Activated CD4-positive, alpha-beta T cell treated with anti-CD3 and anti-CD28 coated beads, Interleukin-2, amount 50 U/mL, for 48 hours (primary cell): Measurements from ENCODE around the gene CCNJL.

ENCODE experiments used
- DNase-seq, 2 experiments: peaks; one replicate each; pipeline ENCODE4 v3.0.0-alpha.2; 2020

CCNJL gene

DNA sequence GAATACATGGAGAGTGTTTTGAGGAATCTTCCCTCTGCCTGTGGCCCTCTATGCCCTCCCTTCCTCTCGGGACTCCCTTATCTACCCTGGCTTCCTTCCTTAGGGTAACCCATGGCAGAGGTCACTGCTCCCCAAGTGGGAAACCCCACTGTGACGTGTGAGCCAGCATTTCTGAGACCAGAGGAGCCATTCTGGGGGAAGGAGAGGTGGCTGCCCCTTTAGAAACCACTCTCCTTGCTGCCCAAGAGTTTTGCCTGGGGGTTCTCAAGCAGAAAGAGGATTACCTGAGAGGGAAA is 23.1 kb downstream of the CCNJL start:
- DNase-seq, result no peak

DNA sequence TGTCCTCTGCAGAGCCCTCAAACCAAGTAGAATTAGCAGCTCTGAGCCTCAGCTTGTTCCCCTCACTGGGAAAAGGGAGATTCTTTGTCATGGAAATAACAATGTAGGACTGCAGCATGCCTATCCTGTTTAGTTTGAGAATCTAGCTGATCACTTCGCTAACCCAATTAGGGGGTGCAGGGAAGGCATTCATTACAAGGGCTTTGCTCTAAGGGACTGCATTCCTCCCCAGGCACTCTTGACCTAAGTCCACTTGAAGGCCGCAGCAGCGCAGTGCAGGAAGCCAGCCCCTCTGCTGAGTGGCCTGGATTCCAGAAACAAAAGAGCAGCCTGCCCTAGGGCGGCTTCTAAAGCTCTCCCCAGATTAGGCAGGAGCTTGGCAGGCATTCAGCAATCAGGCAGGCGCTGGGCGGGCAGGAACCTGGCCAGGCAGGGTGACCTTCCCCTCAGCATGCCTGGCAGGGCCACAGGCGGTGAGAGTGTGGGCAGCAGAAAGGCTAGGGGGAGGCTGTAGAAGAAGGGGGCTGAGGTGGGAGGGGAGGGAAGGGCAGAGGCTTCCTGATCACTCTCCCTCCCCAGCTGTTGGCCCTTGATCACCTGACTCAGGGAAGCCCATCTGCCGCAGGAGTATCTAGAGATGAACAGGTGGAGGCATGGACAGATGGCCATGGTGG is 24.8 kb downstream of the CCNJL start:
- no peak for DNase-seq

DNA sequence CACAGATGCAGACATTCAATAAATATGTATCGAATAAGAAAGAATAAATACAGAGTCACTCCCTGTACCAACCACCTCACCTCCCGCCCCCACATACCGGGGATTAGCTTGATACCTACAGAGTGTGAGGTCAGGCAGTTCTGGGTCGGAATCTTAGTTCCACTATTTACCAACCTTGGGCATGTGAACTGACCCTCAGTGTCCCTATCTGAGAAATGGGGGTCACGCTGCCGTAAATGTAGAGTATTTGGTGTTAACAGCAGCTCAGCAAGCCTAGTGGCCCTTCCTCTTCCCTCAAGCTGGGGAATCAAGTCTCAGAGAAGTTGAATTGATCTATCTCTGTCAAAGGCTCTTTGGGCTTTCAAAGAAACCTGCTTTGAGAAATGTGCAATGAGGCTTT is 25.4 kb downstream of the CCNJL start:
- no peak for DNase-seq

DNA sequence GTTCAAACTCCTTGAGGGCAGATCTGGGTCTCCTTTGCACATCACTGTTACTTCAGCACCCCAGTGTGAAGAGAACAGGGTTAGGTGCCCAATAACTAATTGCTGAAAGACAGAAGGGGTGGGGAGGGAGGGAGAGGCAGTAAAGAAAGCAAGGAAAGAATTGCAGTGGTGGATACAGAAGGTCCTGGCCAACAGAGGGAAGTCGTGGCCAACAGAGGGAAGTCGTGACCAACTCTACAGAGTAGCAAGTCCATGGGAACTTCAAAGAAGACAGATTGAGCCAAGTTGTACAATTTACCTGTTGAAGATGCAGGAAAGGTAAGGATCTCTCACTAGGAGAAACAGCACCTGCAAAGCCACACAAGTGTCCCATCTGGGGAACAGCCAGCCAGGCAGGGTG is 27.0 kb downstream of the CCNJL start:
- DNase-seq, result no peak

DNA sequence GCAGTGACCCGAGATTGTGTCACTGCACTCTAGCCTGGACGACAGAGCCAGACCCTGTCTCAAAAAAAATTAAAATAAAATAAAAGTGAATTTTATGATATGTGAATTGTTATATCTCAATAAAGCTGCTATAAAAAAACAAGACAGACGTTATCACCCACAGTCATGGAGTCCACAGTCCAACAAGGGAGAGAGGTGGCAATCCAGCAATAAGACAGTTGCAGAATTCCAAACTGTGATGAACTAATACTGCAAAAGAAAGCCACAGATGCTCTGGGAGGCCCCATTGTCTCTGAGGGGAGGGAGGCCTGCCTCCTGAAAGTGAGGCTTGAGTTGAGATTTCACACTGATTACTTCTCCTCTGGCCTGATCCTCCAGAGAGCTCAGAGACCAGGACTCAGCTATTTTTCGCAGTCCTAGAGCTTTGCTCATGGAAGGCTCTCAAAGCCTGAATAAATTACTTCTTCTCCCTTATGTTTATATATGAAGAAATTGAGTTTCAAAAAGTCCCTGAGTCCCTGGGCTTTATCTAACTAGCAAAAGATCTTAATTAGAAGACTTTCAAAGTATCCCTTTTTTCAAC is 28.0 kb downstream of the CCNJL start:
- DNase-seq, result no peak

DNA sequence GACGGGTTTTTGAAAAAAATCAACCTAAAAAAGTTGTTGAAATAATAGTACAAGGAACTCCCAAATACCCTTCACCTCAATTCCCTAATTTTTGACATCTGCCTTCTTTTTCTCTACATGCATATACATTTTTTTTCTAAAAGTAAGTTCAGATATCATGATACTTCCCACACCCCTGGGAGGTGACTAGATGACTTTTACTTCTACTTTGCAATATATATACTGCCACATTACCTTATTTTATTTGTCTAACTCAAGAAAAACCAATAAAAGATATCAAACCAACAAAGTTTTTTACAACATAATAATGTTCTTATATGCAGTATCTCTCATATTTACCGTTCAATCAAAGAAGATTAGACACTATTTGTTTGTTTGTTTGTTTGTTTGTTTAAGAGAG is 31.1 kb downstream of the CCNJL start:
- no peak for DNase-seq

DNA sequence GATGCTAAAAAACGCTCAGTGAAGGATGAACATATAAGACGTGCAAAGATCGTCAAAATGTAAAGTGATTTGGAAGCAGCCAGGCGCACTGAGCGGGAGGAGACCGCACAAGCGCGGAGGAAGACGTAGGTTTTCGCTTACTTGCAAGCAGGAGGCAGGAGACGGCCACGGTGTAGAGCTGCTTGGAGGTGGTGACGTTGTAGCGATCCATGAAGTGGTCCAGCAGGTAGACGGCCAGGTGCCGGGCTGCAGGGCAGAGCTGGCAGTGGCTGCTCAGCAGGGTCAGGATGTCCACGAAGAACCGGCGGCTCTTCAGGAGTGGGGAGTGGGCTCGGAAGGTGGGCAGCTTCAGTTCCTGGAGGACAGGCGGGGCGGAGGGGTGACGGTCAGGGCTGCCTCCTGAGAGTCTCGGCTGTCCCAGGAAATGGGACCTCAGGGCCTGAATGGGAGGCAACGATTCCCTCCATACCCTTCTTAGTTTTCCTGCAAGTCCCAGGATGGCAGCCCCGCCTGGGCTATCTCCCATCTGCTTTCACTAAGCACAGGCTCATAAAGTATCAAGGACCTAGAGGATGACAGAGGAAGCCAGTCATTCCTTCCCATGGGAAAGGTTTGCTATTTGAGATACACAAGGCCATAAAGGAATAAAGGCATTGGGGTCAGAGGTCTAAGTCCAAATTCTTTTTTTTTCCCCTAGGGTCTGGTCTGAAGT is 31.8 kb downstream of the CCNJL start:
- no peak for DNase-seq

DNA sequence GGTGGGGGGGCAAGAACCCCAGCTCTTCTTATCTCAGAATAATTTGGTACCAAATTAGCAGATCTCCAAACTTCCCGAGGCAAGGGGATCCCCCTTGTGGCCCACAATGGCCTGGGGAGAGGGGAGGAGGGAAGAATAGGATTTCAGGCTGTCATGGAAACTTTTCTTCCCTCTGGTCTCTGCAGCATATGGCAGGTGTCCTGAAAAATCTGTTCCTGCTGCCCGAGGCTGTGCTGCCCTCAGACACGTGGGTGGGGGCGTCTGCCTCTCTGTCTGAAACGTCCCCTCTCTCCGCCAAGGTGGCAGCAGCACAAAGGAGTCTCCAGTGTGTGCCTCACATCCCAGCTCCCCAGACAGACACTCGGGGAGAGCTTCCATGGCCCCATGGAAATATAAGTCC is 34.0 kb downstream of the CCNJL start:
- DNase-seq, result no peak

DNA sequence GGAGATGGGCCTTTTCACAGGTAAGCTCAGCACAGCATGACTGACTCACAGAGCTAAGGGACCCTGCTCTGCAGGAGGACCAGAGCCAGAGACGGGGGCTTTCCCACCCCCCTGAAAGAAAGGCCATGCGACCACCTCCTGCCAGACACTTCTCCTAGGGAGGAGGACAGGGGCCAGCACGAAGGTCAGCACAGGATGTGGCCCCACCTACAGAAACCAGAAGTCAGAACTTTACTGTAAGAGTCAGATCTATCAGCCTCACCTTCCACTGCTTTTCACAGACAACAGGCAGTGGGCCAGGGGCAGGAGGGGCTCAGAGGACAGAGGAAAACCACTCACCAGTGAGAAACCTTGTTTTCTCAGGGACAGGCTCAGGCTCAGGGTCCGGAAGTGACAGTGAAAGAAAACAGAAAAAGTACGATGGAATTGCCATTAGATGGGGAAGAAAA is 37.9 kb downstream of the CCNJL start:
- no peak for DNase-seq

DNA sequence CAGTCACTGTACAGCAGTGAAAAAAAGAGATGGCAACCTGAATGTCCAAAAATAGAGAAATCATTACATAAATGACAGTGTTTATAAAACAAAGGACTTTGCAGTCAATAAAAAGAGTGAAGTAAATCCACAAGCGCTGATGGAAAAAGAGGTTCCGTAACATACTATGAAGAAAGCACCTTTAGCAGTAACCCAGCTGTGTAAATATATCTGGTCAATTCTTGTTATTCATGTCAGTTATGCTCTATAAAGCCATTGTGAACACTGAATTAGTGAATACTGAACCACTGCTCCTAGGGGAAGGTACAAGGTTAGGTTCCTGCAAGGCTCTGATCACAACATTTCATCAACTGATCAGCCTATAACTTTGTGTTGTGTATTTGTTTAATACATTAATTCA is 39.5 kb downstream of the CCNJL start:
- no peak for DNase-seq

DNA sequence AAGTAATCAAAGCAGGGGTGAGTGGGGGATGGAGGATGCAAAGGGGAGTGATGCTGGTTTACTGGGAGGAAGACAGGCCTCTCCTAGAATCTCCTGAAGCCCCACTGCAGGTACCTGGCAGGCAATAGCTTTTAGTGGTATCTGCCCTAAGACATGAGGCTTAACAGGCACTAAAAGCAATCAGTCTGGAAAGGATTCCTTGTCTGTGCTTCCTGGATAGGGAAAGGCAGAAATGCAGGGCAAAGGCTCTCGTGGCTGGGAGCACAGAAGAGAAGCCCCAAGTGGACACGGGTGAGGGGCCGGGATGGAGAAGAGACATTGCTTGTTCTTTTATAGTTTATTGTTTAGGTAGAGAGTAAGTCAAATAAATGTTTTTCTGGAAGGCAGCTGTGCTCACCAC is 40.1 kb downstream of the CCNJL start:
- DNase-seq, result no peak

DNA sequence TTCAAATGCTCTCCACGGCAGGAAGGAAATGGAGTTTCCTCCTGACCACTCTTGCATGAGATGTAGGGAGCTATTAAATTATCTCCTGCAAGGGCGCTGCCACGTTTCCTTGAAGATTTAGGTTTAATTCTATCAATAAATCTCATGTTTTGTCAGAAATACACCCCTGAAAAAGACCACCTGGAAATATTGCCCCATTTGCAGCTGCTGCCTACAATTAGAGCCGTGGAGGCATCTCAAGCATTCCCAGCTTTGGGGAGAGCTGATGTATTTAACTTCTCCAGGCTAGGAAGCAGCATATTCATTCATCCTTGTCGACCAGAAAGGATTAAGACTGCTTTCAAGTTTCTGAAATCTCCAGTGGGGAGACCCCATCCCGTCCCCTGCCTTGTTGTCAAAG is 40.5 kb downstream of the CCNJL start:
- DNase-seq, result no peak

DNA sequence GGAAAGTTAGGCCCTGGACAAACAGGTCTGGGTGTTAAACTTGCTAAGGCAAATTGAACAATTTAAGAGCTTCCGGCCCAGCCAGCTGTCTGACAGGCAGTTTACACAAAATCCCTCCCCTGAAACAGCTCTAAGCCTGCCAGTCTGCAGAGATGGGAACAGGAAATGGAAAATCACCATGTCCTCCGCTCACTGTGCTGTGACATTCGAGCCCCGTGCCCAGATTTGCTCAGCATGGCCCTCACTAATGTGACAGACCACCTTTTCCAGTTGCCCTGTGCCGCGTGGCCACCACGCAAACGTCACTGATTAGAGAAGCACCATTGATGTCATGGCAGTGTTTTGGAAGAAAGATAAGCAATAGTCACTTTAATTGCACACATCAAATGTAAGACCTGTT is 41.0 kb downstream of the CCNJL start:
- no peak for DNase-seq

DNA sequence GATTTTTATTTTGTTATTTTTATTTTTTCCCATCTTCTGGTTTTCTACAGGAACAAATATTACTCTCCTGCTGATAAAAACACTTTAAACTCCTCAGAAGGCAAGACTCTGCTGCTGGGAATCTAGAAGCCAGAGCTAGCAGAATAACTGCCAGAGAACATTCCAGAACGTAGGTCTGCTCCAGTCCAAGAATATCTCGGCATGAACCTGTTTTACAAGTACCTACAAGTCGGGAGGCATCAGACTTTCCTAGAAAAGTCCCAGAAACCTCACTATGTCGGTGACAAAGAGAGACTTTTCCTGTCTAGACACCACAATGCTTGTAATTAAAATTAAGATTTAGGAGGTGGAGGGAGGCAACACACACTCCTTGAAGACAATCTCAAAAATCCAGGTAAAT is 41.7 kb downstream of the CCNJL start:
- DNase-seq, result no peak

DNA sequence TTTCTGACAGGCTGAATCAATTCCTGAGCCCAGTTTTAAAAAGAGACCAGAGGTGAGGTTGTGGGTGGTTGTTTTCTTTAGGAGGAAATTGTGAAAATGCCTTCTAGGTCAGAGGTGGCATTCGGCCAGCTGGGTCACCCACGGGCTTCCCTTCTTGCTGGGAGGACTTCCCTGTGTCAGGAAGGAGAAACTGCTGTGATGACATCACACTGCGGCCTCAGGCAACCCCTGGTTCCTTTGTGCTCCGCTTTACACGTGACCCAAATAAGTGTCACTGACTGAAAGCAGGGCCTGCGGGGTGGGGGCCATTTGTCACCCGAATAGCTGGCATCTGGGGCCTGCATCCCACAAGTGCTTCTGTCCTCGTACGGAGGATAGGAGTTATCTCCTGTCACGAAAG is 43.3 kb downstream of the CCNJL start:
- DNase-seq, result no peak

DNA sequence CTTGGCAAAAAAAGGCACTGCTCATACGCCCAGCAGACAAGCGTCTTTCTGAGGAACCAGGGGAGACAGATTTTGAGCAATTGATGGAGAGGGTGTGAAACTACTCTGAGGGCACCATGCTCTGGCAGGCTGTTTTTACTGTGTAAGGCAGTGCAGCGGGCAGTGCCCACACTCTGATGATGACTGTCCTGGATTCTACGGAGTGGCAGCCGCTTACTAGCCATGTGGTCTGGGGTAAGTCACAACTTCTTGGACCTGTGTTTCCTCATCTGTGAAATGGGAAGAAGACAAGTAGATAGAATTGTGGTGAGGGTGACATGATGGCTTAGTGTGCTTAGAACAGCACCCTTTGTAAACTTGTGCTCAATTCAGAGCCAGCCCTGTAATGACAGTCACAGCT is 44.2 kb downstream of the CCNJL start:
- DNase-seq, result no peak

DNA sequence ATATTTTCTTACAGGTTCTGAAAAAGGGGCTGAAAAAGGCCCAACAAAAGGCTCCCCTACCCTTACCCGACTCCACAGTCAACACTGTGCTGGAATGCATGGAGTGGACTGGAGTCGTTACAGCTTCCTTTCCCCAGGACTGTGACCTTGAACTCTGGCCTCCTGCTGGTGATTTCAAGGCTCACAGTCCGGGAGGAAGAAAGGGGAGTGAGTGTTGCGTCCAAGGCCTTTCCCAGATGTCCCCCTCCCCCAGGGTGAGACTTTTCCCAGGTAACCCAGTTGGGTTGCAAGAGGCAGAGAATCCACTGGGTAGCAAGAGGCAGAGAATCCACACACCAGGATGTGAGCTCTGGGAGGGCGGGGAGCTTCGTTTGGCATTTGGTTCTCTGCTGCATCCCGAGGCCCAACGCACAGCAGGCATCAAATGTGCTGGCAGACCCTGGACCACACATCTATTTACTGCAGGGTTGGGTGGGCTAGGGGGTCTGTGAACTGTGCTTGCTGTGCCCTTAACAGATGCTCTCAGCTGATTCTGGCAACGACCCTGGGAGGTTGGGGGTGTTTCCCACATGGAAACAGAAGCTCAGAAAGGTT is 45.5 kb downstream of the CCNJL start:
- DNase-seq, result no peak

DNA sequence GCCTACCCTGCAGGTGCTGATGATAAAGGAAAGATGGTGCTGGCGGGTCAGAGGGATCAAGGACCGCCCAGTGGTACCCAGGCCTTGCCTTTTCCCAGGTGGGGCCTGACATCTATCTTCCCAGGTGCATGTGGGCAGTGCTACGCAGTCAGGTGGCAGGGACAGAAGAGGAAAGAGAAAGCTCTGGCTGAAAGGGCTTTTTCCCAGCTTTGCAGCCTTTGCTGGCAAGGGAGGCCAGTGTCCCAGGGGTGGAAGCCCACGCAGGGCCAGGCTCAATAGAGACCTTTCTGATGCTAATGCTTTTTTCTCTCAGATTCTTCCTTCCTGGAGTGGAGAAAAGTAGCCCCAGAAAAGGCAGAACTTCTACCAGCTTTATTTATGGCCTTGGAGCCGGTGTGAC is 46.3 kb downstream of the CCNJL start:
- DNase-seq, result no peak

DNA sequence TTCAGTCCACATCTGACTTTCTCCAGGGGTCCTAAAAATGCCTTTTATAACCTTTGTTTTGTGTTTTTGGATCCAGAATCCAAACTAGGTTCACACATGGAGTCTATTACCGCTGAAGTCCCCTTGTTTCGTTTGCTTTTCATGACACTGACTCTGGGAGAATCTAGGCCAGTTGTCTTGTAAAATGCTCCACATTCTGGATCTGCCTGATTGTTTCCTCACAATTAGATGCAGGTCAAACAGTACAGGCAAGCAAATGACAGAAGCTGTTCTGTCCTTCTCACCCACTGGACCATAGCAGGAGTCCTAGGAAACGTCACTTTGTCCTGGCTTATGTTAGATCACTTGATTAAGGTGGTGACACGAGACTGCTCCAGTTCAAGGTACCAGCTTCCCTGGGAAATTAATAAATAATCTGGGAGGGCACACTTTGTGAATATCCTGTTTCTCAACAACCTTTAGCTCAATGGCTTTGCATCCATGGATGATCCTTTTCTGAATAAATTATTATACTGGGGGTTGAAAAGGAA is 49.0 kb downstream of the CCNJL start:
- no peak for DNase-seq

DNA sequence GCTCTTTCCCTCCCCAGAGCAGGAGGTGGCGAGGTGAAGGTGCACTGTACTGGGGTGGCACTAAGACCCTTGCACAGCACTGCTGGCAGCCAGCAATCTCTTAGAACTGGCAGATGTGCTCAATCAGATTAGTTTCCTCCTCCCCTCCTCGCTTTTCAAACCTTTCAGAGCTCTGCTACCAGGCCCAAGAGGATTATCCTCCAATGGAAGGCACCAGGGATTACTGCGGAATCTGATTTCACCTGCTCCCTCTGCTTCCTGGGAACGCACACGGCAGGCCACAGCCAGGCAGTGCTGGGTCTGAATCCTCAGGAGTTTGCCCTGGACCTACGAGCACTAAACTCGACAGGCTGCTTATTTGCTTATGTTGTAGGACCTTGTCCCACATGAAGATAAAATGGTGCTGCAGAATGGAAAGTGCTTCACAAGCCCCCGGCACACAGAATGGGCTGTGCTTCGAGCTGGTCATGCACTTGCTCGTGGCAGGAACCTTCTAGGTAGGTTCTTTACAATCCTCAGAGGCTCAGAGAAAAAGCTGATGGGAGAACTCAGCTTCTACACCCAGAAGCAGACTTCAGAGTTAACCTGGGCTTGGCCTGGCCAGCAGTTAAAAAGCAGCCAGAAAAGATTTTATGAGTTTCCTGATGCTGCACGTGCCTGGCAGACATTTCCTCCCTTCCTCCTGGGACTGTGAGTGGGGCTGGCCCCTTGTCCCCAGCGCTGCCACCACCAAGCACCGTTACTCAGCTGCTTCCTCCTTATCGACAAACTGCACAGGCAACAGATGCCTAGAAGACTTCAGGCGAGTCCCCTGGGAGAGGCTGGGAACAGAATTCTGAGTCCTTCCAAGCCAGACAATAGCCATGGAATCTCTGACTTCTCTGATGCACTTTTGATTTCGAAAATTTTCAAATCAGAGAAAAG is 50.0 kb downstream of the CCNJL start:
- DNase-seq, result no peak

DNA sequence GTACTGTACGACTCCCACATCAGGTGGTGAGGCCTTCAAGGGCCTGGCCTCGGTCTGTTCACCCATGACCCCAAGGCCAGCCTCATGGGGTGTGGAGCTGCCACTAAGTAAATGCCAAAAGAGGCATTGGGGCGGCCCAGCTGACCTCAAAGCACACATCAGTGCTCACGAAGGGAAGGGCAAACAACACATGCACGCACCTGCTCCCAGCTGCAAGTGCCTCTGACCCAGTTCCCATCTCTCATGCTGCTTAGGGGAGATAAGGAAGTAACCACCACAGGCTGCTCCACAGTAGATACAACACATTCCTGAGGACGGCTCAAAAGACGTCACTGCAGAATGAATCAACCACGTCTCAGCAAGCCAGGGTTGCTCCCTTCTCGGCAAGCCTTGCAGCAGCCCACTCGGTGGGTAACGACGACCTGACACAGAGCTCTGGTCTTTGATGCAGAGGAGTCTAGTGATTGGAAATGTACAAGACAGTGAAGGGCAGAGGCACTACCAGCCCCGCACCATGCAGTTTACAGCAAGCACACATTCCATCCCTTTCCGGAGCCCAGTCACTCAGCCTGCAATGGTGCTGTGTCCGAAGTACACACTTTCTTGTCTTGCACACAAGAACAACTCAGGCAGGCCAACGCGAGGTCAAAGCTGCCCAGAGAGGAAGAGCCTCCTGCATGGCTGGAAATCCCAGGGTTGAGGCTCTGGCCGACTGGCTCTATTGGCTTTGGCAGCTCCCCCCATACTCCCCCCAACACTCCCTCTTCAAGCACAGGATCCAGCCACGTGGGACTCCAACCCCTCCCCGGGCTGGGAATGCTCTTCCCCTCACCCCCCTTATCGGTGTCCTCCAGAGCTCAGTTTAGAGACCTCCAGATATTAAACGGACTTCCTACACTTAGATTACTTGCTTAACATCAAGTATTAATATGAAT is 51.2 kb downstream of the CCNJL start:
- no peak for DNase-seq
